Astrocyte (in vitro differentiated cells and primary cell): ENCODE measurements around the gene CLCN6. TPM values are rescaled to one million over a fixed set of nuclear protein-coding genes. Genes with fewer than 3 reads are reported as not detected.

ENCODE experiments used
- DNase-seq: peaks from one replicate; pipeline ENCODE4 v3.0.0-alpha.2; 2010; ENCODE audit warnings: low read depth
- FAIRE-seq: peaks from 2 replicates; lab custom pipeline; 2011; peaks lifted over from hg19 to GRCh38; lab: Jason Lieb, UNC
- H2AFZ ChIP-seq: 2 replicates; pipeline ENCODE4 v1.6.0; 2012; ENCODE audit warnings: low read depth, low read length, inconsistent platforms
- H3K27ac ChIP-seq: 2 replicates; pipeline ENCODE4 v1.5.1; 2011; ENCODE audit warnings: low read depth, low read length, inconsistent platforms
- H3K27me3 ChIP-seq: 2 replicates; pipeline ENCODE4 v1.6.0; 2011; ENCODE audit warnings: low read length, inconsistent platforms; ENCODE audit not compliant: insufficient read depth
- H3K36me3 ChIP-seq: 2 replicates; pipeline ENCODE4 v1.5.1; 2011; ENCODE audit warnings: low read length, inconsistent platforms; ENCODE audit not compliant: insufficient read depth
- H3K4me1 ChIP-seq: 2 replicates; pipeline ENCODE4 v1.5.1; 2011; ENCODE audit warnings: low read length, inconsistent platforms; ENCODE audit not compliant: insufficient read depth
- H3K4me2 ChIP-seq: 2 replicates; pipeline ENCODE4 v1.6.0; 2012; ENCODE audit warnings: low read length, inconsistent platforms
- H3K4me3 ChIP-seq: 2 replicates; pipeline ENCODE4 v1.5.1; 2011; ENCODE audit warnings: low read depth, mild to moderate bottlenecking, low read length, inconsistent platforms; ENCODE audit not compliant: insufficient read depth
- H3K79me2 ChIP-seq: 2 replicates; pipeline ENCODE4 v1.6.0; 2012; ENCODE audit warnings: mild to moderate bottlenecking, low read length, inconsistent platforms; ENCODE audit not compliant: insufficient read depth
- H3K9ac ChIP-seq: 2 replicates; pipeline ENCODE4 v1.6.0; 2012; ENCODE audit warnings: mild to moderate bottlenecking, low read length, inconsistent platforms
- H3K9me3 ChIP-seq: 2 replicates; pipeline ENCODE4 v1.5.1; 2012; ENCODE audit warnings: low read depth, mild to moderate bottlenecking, low read length, inconsistent platforms; ENCODE audit not compliant: insufficient read depth
- H4K20me1 ChIP-seq: 2 replicates; pipeline ENCODE4 v1.6.0; 2012; ENCODE audit warnings: low read length, inconsistent platforms; ENCODE audit not compliant: insufficient read depth
- H3K27ac Mint-ChIP-seq: one replicate; pipeline ENCODE4 v1.8.0; 2021; ENCODE audit warnings: mild to moderate bottlenecking, mixed read lengths; ENCODE audit not compliant: unreplicated experiment
- H3K27me3 Mint-ChIP-seq: one replicate; pipeline ENCODE4 v1.8.0; 2021; ENCODE audit warnings: low read depth, mixed read lengths; ENCODE audit not compliant: unreplicated experiment
- H3K36me3 Mint-ChIP-seq: one replicate; pipeline ENCODE4 v1.8.0; 2021; ENCODE audit warnings: low read depth, mixed read lengths; ENCODE audit not compliant: unreplicated experiment
- H3K4me1 Mint-ChIP-seq: one replicate; pipeline ENCODE4 v1.8.0; 2021; ENCODE audit warnings: low read depth, mixed read lengths; ENCODE audit not compliant: unreplicated experiment
- H3K4me3 Mint-ChIP-seq: one replicate; pipeline ENCODE4 v1.8.0; 2021; ENCODE audit warnings: mild to moderate bottlenecking, moderate library complexity, mixed read lengths; ENCODE audit not compliant: unreplicated experiment
- H3K9me3 Mint-ChIP-seq: one replicate; pipeline ENCODE4 v1.8.0; 2021; ENCODE audit warnings: mild to moderate bottlenecking, mixed read lengths; ENCODE audit not compliant: unreplicated experiment
- EZH2 ChIP-seq: IDR thresholded peaks from 2 replicates; pipeline ENCODE4 v1.6.1; 2012; ENCODE audit warnings: mild to moderate bottlenecking, low read length, inconsistent platforms; ENCODE audit not compliant: insufficient read depth
- total RNA-seq: library from RNA; stranded (reverse); gene quantifications from 2 replicates; pipeline ENCODE4 v1.2.1, GENCODE V29; 2021
- TF ChIP-seq, protein P1 (sequence below): IDR thresholded peaks from 2 replicates; pipeline ENCODE4 v1.5.1; 2011; ENCODE audit warnings: low read depth, mild to moderate bottlenecking, inconsistent platforms, low read length, moderate library complexity; ENCODE audit not compliant: insufficient read depth

Gene CLCN6
- total RNA-seq, 1 donor from 2014 or later, result 22.4 TPM

DNA sequence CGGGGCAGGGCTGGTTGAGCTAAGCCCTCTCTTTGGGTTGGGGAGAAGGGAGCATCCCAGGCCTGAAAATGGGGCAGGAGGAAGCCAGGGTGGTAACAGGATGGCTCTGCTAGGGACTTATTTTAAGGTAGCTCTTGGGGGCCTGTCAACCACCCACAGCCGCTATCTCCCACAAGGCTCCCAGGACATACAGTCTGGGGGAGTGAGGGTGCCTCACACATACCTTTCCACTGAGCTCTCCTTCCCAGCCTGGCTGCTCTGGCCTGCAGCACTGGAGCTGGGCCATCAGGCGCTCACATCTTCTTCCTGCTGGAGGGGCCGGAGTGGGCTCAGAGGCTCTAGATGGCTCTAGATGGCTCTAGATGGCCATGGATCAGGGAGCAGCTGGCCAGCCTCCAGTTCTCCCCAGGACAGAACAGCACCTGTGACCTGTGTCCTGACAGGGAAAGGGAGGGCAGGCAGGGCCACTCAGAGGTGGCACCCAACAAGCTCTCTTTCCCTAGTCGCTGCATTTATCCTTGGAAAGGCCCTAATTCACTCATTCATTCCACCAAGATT is 63.7 kb downstream of the CLCN6 start:
- Histone ChIP-seq H3K9me3 (no peaks in the 10 kb centered on the region), H4K20me1 (no peaks in the 10 kb centered on the region), H3K9ac (no peak overlapping the region), H3K27me3 (peaks cover 4% of the 10 kb centered on the region), H3K27ac (no peak overlapping the region), H3K4me1 (no peaks in the 10 kb centered on the region), H2AFZ (no peak overlapping the region), H3K79me2 (no peaks in the 10 kb centered on the region), H3K4me3 (no peak overlapping the region), H3K4me2 (no peak overlapping the region), H3K36me3 (no peaks in the 10 kb centered on the region)
- H3K4me3 Mint-ChIP-seq, result no peak overlapping the region
- no peaks in the 10 kb centered on the region for H3K9me3 Mint-ChIP-seq
- DNase-seq (no peak), FAIRE-seq (no peak)
- H3K4me1 Mint-ChIP-seq, result no peaks in the 10 kb centered on the region
- H3K27ac Mint-ChIP-seq, result no peak overlapping the region
- no peak for TF ChIP-seq EZH2
- TF ChIP-seq, protein P1, sequence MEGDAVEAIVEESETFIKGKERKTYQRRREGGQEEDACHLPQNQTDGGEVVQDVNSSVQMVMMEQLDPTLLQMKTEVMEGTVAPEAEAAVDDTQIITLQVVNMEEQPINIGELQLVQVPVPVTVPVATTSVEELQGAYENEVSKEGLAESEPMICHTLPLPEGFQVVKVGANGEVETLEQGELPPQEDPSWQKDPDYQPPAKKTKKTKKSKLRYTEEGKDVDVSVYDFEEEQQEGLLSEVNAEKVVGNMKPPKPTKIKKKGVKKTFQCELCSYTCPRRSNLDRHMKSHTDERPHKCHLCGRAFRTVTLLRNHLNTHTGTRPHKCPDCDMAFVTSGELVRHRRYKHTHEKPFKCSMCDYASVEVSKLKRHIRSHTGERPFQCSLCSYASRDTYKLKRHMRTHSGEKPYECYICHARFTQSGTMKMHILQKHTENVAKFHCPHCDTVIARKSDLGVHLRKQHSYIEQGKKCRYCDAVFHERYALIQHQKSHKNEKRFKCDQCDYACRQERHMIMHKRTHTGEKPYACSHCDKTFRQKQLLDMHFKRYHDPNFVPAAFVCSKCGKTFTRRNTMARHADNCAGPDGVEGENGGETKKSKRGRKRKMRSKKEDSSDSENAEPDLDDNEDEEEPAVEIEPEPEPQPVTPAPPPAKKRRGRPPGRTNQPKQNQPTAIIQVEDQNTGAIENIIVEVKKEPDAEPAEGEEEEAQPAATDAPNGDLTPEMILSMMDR, result no peak
- no peaks in the 10 kb centered on the region for H3K36me3 Mint-ChIP-seq
- H3K27me3 Mint-ChIP-seq, result peaks cover 46% of the 10 kb centered on the region

DNA sequence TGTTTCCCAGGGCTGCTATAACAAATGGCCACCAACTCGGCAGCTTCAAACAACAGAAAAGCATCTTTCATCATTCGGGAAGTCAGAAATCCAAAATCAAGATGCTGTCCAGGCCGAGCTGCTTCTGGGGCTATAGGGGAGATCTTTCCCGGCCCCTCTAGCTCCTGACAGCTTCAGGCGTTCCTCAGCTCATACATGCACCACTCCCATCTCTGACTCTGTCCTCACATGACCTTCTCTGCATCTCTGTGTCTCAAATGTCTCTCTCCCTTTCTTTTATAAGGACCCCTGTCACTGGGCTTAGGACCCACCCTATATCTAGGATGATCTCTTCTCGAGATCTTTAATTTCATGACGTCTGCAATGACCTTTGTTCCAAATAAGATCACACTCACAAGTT is 66.6 kb downstream of the CLCN6 start:
- Histone ChIP-seq H3K36me3 (no peaks in the 10 kb centered on the region), H2AFZ (no peak overlapping the region), H3K9ac (no peak overlapping the region), H3K9me3 (no peaks in the 10 kb centered on the region), H3K27ac (no peak overlapping the region), H3K4me3 (no peak overlapping the region), H3K4me1 (no peaks in the 10 kb centered on the region), H3K4me2 (no peak overlapping the region), H3K79me2 (no peaks in the 10 kb centered on the region), H4K20me1 (no peaks in the 10 kb centered on the region), H3K27me3 (peaks cover 10% of the 10 kb centered on the region)
- peaks cover 47% of the 10 kb centered on the region for H3K27me3 Mint-ChIP-seq
- H3K9me3 Mint-ChIP-seq, result no peaks in the 10 kb centered on the region
- TF ChIP-seq, protein P1, result no peak
- TF ChIP-seq EZH2, result no peak
- DNase-seq, result no peak
- H3K36me3 Mint-ChIP-seq, result no peaks in the 10 kb centered on the region
- no peak overlapping the region for H3K27ac Mint-ChIP-seq
- FAIRE-seq, result no peak
- no peaks in the 10 kb centered on the region for H3K4me1 Mint-ChIP-seq
- no peak overlapping the region for H3K4me3 Mint-ChIP-seq

DNA sequence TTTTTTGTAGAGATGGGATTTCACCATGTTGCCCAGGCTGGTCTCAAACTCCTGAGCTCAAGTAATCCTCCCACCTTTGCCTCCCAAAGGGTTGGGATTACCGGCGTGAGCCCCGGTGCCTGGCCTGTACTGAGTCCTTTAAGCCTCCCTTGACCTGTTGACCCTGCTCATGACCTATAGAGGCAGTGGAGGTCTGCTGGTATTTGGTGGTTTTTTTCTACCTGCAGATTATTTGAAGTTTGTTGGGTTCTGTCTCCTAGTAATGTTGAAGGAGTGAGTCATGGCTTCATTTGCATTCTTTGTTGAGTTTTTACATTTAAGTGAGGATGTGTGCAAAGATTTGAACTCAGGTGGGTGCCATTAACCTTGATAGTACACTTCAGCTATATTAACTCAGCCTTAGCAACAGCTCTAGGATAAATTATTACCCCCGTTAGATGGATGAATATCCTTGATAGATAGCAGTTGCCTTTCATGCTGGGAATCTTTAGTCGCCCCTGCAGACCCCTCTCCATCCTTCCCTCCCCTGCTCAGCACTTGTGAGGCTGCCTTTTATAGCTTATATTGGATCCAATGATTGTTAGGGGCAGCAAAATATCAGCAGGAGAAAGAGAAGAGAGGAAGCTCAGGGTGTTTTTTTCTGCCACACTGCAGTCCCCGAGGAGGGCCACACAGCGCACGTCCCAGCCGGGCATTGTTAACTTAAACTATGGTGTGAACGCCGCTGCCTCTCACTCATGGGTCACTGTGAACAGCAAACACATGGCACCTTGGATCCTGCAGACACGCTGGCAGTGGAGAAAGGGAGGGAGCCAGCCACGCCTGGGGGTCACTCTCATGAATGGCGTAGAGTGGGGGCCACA is 67.6 kb downstream of the CLCN6 start:
- Histone ChIP-seq H3K27me3 (peaks cover 10% of the 10 kb centered on the region), H4K20me1 (no peaks in the 10 kb centered on the region), H3K4me2 (no peak overlapping the region), H3K79me2 (no peaks in the 10 kb centered on the region), H3K9me3 (no peaks in the 10 kb centered on the region), H3K4me1 (no peaks in the 10 kb centered on the region), H2AFZ (no peak overlapping the region), H3K9ac (no peak overlapping the region), H3K4me3 (no peak overlapping the region), H3K36me3 (no peaks in the 10 kb centered on the region), H3K27ac (no peak overlapping the region)
- Mint-ChIP-seq H3K27me3 (peaks cover 48% of the 10 kb centered on the region), H3K36me3 (no peaks in the 10 kb centered on the region), H3K4me1 (no peaks in the 10 kb centered on the region), H3K27ac (no peak overlapping the region), H3K4me3 (no peak overlapping the region), H3K9me3 (no peaks in the 10 kb centered on the region)
- FAIRE-seq, result no peak
- TF ChIP-seq, protein P1, result no peak
- no peak for TF ChIP-seq EZH2
- no peak for DNase-seq
